K562 (cell line): ENCODE results near the gene SHISA9. TPM values are rescaled to one million over a fixed set of nuclear protein-coding genes. Genes with fewer than 3 reads are reported as not detected.

ENCODE experiments used
- CC2D1A ChIP-seq: fragments of 450-650 bp; IDR thresholded peaks from 2 replicates; pipeline ENCODE4 v1.6.1; 2017; ENCODE audit warnings: mild to moderate bottlenecking
- FOXA3 ChIP-seq, 2 experiments: fragments of 450-650 bp in 1 of 2; sonication (generic) in 1 of 2; formaldehyde crosslinking; IDR thresholded peaks in 1 of 2; conservative IDR thresholded peaks in 1 of 2; 2 replicates each; pipeline versions ENCODE4 v1.4.0 to v1.8.0; 2020 to 2022; ENCODE audit warnings: mild to moderate bottlenecking in 2 of 2, missing genetic modification reagents in 1 of 2
- MCM2 ChIP-seq: fragments of 450-650 bp; IDR thresholded peaks from 2 replicates; pipeline ENCODE4 v1.6.1; 2017; ENCODE audit warnings: low read depth, mild to moderate bottlenecking
- MGA ChIP-seq: fragments of 450-650 bp; IDR thresholded peaks from 2 replicates; pipeline ENCODE4 v1.6.1; 2016; ENCODE audit warnings: mild to moderate bottlenecking, moderate library complexity
- NFYB ChIP-seq: IDR thresholded peaks from 2 replicates; pipeline ENCODE4 v1.6.1; 2011; ENCODE audit warnings: mild to moderate bottlenecking, moderate library complexity; ENCODE audit not compliant: insufficient read length; ENCODE audit errors: extremely low read depth
- POLR3A ChIP-seq: IDR thresholded peaks from 2 replicates; pipeline ENCODE4 v1.6.1; 2011; ENCODE audit warnings: borderline replicate concordance, mild to moderate bottlenecking, moderate library complexity; ENCODE audit not compliant: insufficient read length, insufficient read depth; ENCODE audit errors: extremely low read depth
- RHOXF2B ChIP-seq: fragments of 250-450 bp; sonication (Bioruptor Pico); conservative IDR thresholded peaks from 2 replicates; pipeline ENCODE4 v1.5.1; 2021
- TAF1 ChIP-seq: IDR thresholded peaks from 2 replicates; pipeline ENCODE4 v1.6.1; 2011; ENCODE audit warnings: mild to moderate bottlenecking, low read length, moderate library complexity; ENCODE audit not compliant: insufficient read depth, control insufficient read depth, severe bottlenecking; ENCODE audit errors: extremely low read depth
- TOE1 ChIP-seq, 2 experiments: fragments of 450-650 bp in 1 of 2; sonication (generic) in 1 of 2; formaldehyde crosslinking in 1 of 2; IDR thresholded peaks; 2 replicates each; pipeline versions ENCODE4 v1.7.1 to v1.8.0; 2016 to 2022; ENCODE audit warnings: borderline replicate concordance in 2 of 2, mild to moderate bottlenecking in 2 of 2, antibody characterized with exemption in 1 of 2, inconsistent platforms in 1 of 2, low read depth in 1 of 2, missing genetic modification reagents in 1 of 2, moderate library complexity in 1 of 2
- U2AF2 ChIP-seq: fragments of 200-400 bp; formaldehyde crosslinking; optimal IDR thresholded peaks from 2 replicates; pipeline ENCODE3; 2017; ENCODE audit warnings: low read depth, mild to moderate bottlenecking, low read length
- ZMIZ1 ChIP-seq, 2 experiments: fragments of 150-350 bp in 1 of 2; IDR thresholded peaks; 2 replicates each; pipeline ENCODE4 v1.6.1; 2012 to 2016; ENCODE audit warnings: low read depth in 2 of 2, low read length in 2 of 2, mild to moderate bottlenecking in 1 of 2, moderate library complexity in 1 of 2
- ZNF436 ChIP-seq: fragments of 250-450, 450-650 bp; sonication (Bioruptor Pico); formaldehyde crosslinking; IDR thresholded peaks from 2 replicates; pipeline ENCODE4 v1.7.0; 2020; ENCODE audit warnings: mild to moderate bottlenecking
- polyA plus RNA-seq, 8 experiments: library from polyadenylated mRNA; depleted of rRNA in 4 of 8; stranded (reverse) in 5 of 8; unstranded in 3 of 8; fragments of >200 nt; fragmentation: Nextera tagmentation in 2 of 8; fragmentation: Illumina TruSeq in 1 of 8; extraction: Ambion mirVana in 2 of 8; extraction: Trizol in 1 of 8; gene quantifications; 2 replicates each; pipeline versions ENCODE4 v1.2.1 to v1.2.3, GENCODE V29; 2011 to 2014; ENCODE audit warnings: inconsistent platforms in 1 of 8, missing spikeins in 1 of 8
- total RNA-seq, 7 experiments: library from RNA; depleted of rRNA in 6 of 7; stranded (reverse); fragments of >200 nt in 6 of 7; fragmentation: Illumina TruSeq in 2 of 7; extraction: Trizol in 2 of 7; gene quantifications; 2 replicates each; pipeline versions ENCODE4 v1.2.1 to v1.2.3, GENCODE V29; 2011 to 2021; ENCODE audit warnings: low replicate concordance in 1 of 7

Gene SHISA9
- total and polyA plus RNA-seq, 9 of the 15 experiments (the other 6 are each of a cell fraction or from before 2014, with no cell fraction given): under 0.01 to 0.16 (median 0.01) TPM; not detected in 6

DNA sequence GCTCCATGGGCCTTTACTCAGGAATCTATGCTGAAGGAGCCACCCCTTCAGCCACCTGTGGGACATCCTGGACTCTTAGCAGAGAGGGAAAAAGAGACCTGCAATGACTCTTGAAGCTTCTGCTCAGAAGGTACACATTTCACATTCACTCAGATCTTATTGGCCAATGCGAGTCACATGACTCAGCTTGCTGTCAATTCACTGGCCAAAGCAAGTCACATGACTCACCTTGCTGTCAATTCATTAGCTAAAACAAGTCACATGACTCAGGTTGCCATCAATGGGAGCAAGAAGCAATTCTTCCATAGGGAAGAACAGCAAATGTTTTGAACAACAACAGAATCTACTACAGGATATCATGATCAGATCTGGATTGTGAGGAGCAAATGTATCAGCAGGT lies 233.4 kb downstream of the SHISA9 start (continued):
- TF ChIP-seq FOXA3 (CRISPR knock-in tag; conservative IDR thresholded peaks at IDR 0.05 in 1 of 2, IDR thresholded peaks at IDR 0.05 in 1 of 2) (no peak), TAF1 (no peak), MGA (no peak), POLR3A (no peak), TOE1 (IDR thresholded peaks at IDR 0.05; ENCODE audit: borderline replicate concordance) (peak; percentile 76; the same call in 1 of the 2 replicates), TOE1 (CRISPR knock-in tag; IDR thresholded peaks at IDR 0.05; ENCODE audit: borderline replicate concordance, low read depth) (no peak), ZMIZ1 (IDR thresholded peaks at IDR 0.05; ENCODE audit: low read depth in 2 of 2, low read length in 2 of 2) (no peak), RHOXF2B (CRISPR knock-in tag) (no peak), ZNF436 (no peak), NFYB (peak; percentile 65), U2AF2 (no peak), MCM2 (no peak), CC2D1A (no peak)
